ENCODE measurements around the gene RPL41. TPM values are rescaled to one million over a fixed set of nuclear protein-coding genes. Genes with fewer than 3 reads are reported as not detected.

Gene RPL41
- polyA plus RNA-seq, 1 of the 3 experiments (the other 2 are of a cell fraction), result 12,464 TPM

DNA sequence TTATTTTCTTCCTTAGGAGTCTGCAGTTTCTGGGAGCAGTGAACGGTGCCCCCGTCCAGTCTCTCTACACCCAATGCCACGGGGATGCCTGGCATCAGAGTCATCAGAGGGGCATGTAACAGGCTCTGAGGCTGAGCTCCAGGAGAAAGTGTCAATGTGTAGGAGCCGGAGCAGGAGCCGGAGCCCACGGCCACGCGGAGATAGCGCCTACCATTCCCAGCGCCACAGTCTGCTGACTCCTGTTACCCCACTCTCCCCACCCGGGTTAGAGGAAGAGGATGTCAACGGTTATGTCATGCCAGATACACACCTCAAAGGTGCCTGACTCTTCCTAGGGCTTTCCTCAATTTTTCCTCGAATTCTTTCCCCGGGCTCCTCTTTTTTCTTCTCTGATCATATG, 15.4 kb upstream of the RPL41 start:
- DNase-seq, result no peak
- no peaks in the 10 kb centered on the region for H3K9me2 ChIP-seq
- H3K79me2 ChIP-seq (ENCODE audit: insufficient read depth), result peaks cover 16% of the 10 kb centered on the region
- TF ChIP-seq GABPA (IDR thresholded peaks at IDR 0.05; ENCODE audit: low read depth) (no peak), CHD2 (IDR thresholded peaks at IDR 0.05; ENCODE audit: low read length, partially characterized antibody) (no peak), RFX5 (IDR thresholded peaks at IDR 0.05; ENCODE audit: low read length) (no peak), EZH2phosphoT487 (IDR thresholded peaks at IDR 0.05; ENCODE audit: borderline replicate concordance, low read depth) (no peak)
- TF ChIP-seq, protein P1, sequence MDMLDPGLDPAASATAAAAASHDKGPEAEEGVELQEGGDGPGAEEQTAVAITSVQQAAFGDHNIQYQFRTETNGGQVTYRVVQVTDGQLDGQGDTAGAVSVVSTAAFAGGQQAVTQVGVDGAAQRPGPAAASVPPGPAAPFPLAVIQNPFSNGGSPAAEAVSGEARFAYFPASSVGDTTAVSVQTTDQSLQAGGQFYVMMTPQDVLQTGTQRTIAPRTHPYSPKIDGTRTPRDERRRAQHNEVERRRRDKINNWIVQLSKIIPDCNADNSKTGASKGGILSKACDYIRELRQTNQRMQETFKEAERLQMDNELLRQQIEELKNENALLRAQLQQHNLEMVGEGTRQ (IDR thresholded peaks at IDR 0.05; ENCODE audit: borderline replicate concordance, low read depth, low read length), result no peak
- TF ChIP-seq, protein P2, sequence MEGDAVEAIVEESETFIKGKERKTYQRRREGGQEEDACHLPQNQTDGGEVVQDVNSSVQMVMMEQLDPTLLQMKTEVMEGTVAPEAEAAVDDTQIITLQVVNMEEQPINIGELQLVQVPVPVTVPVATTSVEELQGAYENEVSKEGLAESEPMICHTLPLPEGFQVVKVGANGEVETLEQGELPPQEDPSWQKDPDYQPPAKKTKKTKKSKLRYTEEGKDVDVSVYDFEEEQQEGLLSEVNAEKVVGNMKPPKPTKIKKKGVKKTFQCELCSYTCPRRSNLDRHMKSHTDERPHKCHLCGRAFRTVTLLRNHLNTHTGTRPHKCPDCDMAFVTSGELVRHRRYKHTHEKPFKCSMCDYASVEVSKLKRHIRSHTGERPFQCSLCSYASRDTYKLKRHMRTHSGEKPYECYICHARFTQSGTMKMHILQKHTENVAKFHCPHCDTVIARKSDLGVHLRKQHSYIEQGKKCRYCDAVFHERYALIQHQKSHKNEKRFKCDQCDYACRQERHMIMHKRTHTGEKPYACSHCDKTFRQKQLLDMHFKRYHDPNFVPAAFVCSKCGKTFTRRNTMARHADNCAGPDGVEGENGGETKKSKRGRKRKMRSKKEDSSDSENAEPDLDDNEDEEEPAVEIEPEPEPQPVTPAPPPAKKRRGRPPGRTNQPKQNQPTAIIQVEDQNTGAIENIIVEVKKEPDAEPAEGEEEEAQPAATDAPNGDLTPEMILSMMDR (IDR thresholded peaks at IDR 0.05), result no peak
- 78% methylated on average over 12 of the region's 14 CpGs for WGBS (ENCODE audit: low lambda C conversion rate)
- POLR2A ChIA-PET, result no interaction called here
- H3F3A ChIP-seq (replicated peaks; ENCODE audit: insufficient read depth), result no peaks in the 10 kb centered on the region
- no peak overlapping the region for H3K4me3 ChIP-seq (ENCODE audit: low read depth in 2 of 2, low read length in 1 of 2)
- peaks cover 0 to 2% of the 10 kb centered on the region in 2 experiments for H3K36me3 ChIP-seq (replicated peaks in 1 of 2; ENCODE audit: control insufficient read depth in 1 of 2, insufficient read depth in 2 of 2, low read length in 1 of 2)
- peaks cover 8% of the 10 kb centered on the region; the same call in 1 of the 2 replicates for H3K27me3 ChIP-seq (ENCODE audit: insufficient read depth)
- H4K20me1 ChIP-seq (ENCODE audit: insufficient read depth), result 0 out of 2 replicates have a peak, but pooled peaks cover 3% of the 10 kb centered on the region
- H3K27ac ChIP-seq (ENCODE audit: low read depth in 2 of 2, low read length in 1 of 2), result no peak overlapping the region
- no peak overlapping the region for H3K4me2 ChIP-seq
- H3K9ac ChIP-seq, result no peak overlapping the region
- CTCF ChIA-PET, result interaction anchor here (0.9 kb wide), 1 partner anchor 22 kb away, joined by 4 read pairs; no protein-coding TSS in a partner anchor
- H3K9me3 ChIP-seq, result no peaks in the 10 kb centered on the region
- peaks cover 0 to 14% of the 10 kb centered on the region in 2 experiments; a peak in 2 of 4 replicates for H3K4me1 ChIP-seq (ENCODE audit: control insufficient read depth in 1 of 2, insufficient read depth in 2 of 2, low read depth in 1 of 2, low read length in 1 of 2)
- H2AFZ ChIP-seq (ENCODE audit: low read depth), result no peak overlapping the region

DNA sequence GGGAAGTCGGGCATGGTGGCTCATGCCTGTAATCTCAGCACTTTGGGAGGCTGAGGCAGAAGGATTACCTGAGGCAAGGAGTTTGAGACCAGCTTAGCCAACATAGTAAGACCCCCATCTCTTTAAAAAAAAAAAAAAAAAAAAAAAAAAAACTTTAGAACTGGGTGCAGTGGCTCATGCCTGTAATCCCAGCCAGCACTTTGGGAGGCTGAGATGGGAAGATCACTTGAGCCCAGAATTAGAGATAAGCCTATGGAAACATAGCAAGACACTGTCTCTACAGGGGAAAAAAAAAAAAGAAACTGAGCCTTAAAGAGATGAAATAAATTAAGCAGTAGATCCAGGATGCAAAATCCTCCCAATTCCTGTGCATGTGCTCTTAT, 13.8 kb upstream of the RPL41 start:
- ChIA-PET POLR2A (no interaction called here), CTCF (interaction anchor here (1.2 kb wide), 1 partner anchor 23 kb away, joined by 3 read pairs; no protein-coding TSS in a partner anchor)
- peaks cover 14 to 18% of the 10 kb centered on the region in 2 experiments for H3K36me3 ChIP-seq (replicated peaks in 1 of 2; ENCODE audit: control insufficient read depth in 1 of 2, insufficient read depth in 2 of 2, low read length in 1 of 2)
- H3K27me3 ChIP-seq (ENCODE audit: insufficient read depth), result no peaks in the 10 kb centered on the region
- peaks cover 5 to 19% of the 10 kb centered on the region in 2 experiments; a peak in 3 of 4 replicates for H3K4me1 ChIP-seq (ENCODE audit: control insufficient read depth in 1 of 2, insufficient read depth in 2 of 2, low read depth in 1 of 2, low read length in 1 of 2)
- DNase-seq, result no peak
- no peak overlapping the region; the same call in 1 of the 2 replicates for H3K4me2 ChIP-seq
- H3K9ac ChIP-seq, result no peak overlapping the region
- 0 out of 2 replicates have a peak, but pooled peaks cover 3% of the 10 kb centered on the region for H4K20me1 ChIP-seq (ENCODE audit: insufficient read depth)
- H3K27ac ChIP-seq (ENCODE audit: low read depth in 2 of 2, low read length in 1 of 2), result no peak overlapping the region
- 41% methylated on average over 1 of the region's 1 CpG for WGBS (ENCODE audit: low lambda C conversion rate)
- TF ChIP-seq TAF1 (IDR thresholded peaks at IDR 0.05; ENCODE audit: borderline replicate concordance, low read depth, low read length) (no peak), EZH2phosphoT487 (IDR thresholded peaks at IDR 0.05; ENCODE audit: borderline replicate concordance, low read depth) (no peak), FOXJ3 (CRISPR knock-in tag; IDR thresholded peaks at IDR 0.05) (no peak), MXI1 (IDR thresholded peaks at IDR 0.05; ENCODE audit: low read depth, low read length) (no peak), ELF1 (IDR thresholded peaks at IDR 0.05) (no peak), GABPA (IDR thresholded peaks at IDR 0.05; ENCODE audit: low read depth) (no peak), FOSL2 (IDR thresholded peaks at IDR 0.05; ENCODE audit: borderline replicate concordance, low read depth) (no peak), FOXM1 (IDR thresholded peaks at IDR 0.05; ENCODE audit: low read depth) (no peak), SIN3A (IDR thresholded peaks at IDR 0.05; ENCODE audit: borderline replicate concordance, low read depth, low read length) (no peak), RFX5 (IDR thresholded peaks at IDR 0.05; ENCODE audit: low read length) (no peak), RCOR1 (IDR thresholded peaks at IDR 0.05; ENCODE audit: low read length) (no peak), TEAD4 (IDR thresholded peaks at IDR 0.05; ENCODE audit: borderline replicate concordance, insufficient read depth) (no peak), EP300 (IDR thresholded peaks at IDR 0.05; ENCODE audit: borderline replicate concordance in 1 of 2, low read depth in 1 of 2, low read length in 1 of 2) (no peak)
- TF ChIP-seq, protein P3, sequence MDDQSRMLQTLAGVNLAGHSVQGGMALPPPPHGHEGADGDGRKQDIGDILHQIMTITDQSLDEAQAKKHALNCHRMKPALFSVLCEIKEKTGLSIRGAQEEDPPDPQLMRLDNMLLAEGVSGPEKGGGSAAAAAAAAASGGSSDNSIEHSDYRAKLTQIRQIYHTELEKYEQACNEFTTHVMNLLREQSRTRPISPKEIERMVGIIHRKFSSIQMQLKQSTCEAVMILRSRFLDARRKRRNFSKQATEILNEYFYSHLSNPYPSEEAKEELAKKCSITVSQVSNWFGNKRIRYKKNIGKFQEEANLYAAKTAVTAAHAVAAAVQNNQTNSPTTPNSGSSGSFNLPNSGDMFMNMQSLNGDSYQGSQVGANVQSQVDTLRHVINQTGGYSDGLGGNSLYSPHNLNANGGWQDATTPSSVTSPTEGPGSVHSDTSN (IDR thresholded peaks at IDR 0.05), result no peak
- TF ChIP-seq, protein P4, sequence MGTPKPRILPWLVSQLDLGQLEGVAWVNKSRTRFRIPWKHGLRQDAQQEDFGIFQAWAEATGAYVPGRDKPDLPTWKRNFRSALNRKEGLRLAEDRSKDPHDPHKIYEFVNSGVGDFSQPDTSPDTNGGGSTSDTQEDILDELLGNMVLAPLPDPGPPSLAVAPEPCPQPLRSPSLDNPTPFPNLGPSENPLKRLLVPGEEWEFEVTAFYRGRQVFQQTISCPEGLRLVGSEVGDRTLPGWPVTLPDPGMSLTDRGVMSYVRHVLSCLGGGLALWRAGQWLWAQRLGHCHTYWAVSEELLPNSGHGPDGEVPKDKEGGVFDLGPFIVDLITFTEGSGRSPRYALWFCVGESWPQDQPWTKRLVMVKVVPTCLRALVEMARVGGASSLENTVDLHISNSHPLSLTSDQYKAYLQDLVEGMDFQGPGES (IDR thresholded peaks at IDR 0.05; ENCODE audit: low read depth, low read length), result no peak
- no peaks in the 10 kb centered on the region for H3K9me2 ChIP-seq
- peaks cover 7% of the 10 kb centered on the region for H3F3A ChIP-seq (replicated peaks; ENCODE audit: insufficient read depth)
- H3K4me3 ChIP-seq (ENCODE audit: low read depth in 2 of 2, low read length in 1 of 2), result no peak overlapping the region
- H2AFZ ChIP-seq (ENCODE audit: low read depth), result no peak overlapping the region
- H3K9me3 ChIP-seq, result no peaks in the 10 kb centered on the region
- peaks cover 33% of the 10 kb centered on the region for H3K79me2 ChIP-seq (ENCODE audit: insufficient read depth)
